ENCODE data around the gene FAM24A. TPM values are rescaled to one million over a fixed set of nuclear protein-coding genes. Genes with fewer than 3 reads are reported as not detected.
"Not testable (repeated sequence)": the region's sequence is repeated elsewhere in the genome, so short reads cannot be mapped to it uniquely, and the experiment has no call there.

FAM24A gene
- total RNA-seq, result not detected

GRCh38 chr10:122910310-122910709 lies at the start of gene FAM24A:
FAM24A (plus strand) TSS chr10:122910610; CDS start chr10:122911635, 1,025 bp downstream.
- H3K4me3 ChIP-seq (ENCODE audit: low read length in 3 of 3), result no peak within 1 kb of the TSS
- no peak within 1 kb of the TSS for H3K9ac ChIP-seq (ENCODE audit: low read depth in 1 of 3, low read length in 3 of 3)
- no peaks in the 10 kb centered on the region for H3K4me1 ChIP-seq (ENCODE audit: control insufficient read depth in 3 of 3, insufficient read depth in 3 of 3, low read length in 3 of 3)
- no peaks in the 10 kb centered on the region for H3K27me3 ChIP-seq (ENCODE audit: control insufficient read depth in 3 of 3, insufficient read depth in 3 of 3, low read length in 3 of 3)
- H3K9me3 ChIP-seq (ENCODE audit: control insufficient read depth in 3 of 3, low read length in 3 of 3), result no peaks in the 10 kb centered on the region
- no peaks in the 10 kb centered on the region for H3K36me3 ChIP-seq (ENCODE audit: control insufficient read depth in 3 of 3, insufficient read depth in 3 of 3, low read length in 3 of 3)
- H3K27ac ChIP-seq (ENCODE audit: low read depth, low read length), result no peak within 1 kb of the TSS

- H3K36me3 ChIP-seq (ENCODE audit: control insufficient read depth in 3 of 3, insufficient read depth in 3 of 3, low read length in 3 of 3), result peaks cover 0 to 2% (median 0%) of the 10 kb centered on the region in 3 donors
- H3K27ac ChIP-seq (ENCODE audit: low read depth, low read length), result no peak overlapping the region
- no peak overlapping the region for H3K9ac ChIP-seq (ENCODE audit: low read depth in 1 of 3, low read length in 3 of 3)
- no peaks in the 10 kb centered on the region for H3K9me3 ChIP-seq (ENCODE audit: control insufficient read depth in 3 of 3, low read length in 3 of 3)
- no peaks in the 10 kb centered on the region for H3K4me1 ChIP-seq (ENCODE audit: control insufficient read depth in 3 of 3, insufficient read depth in 3 of 3, low read length in 3 of 3)
- no peak overlapping the region for H3K4me3 ChIP-seq (ENCODE audit: low read length in 3 of 3)
- H3K27me3 ChIP-seq (ENCODE audit: control insufficient read depth in 3 of 3, insufficient read depth in 3 of 3, low read length in 3 of 3), result no peaks in the 10 kb centered on the region
Observed at GRCh38 chr10:122861711-122862161, 48.7 kb upstream of the FAM24A start.

- Histone ChIP-seq H3K9me3 (ENCODE audit: control insufficient read depth in 3 of 3, low read length in 3 of 3) (no peaks in the 10 kb centered on the region), H3K27me3 (ENCODE audit: control insufficient read depth in 3 of 3, insufficient read depth in 3 of 3, low read length in 3 of 3) (no peaks in the 10 kb centered on the region), H3K4me1 (ENCODE audit: control insufficient read depth in 3 of 3, insufficient read depth in 3 of 3, low read length in 3 of 3) (no peaks in the 10 kb centered on the region), H3K9ac (ENCODE audit: low read depth in 1 of 3, low read length in 3 of 3) (no peak overlapping the region), H3K36me3 (ENCODE audit: control insufficient read depth in 3 of 3, insufficient read depth in 3 of 3, low read length in 3 of 3) (peaks cover 0 to 2% (median 0%) of the 10 kb centered on the region in 3 donors), H3K27ac (ENCODE audit: low read depth, low read length) (no peak overlapping the region), H3K4me3 (ENCODE audit: low read length in 3 of 3) (no peak overlapping the region)
Observed at GRCh38 chr10:122863216-122864193, 46.9 kb upstream of the FAM24A start.

- Histone ChIP-seq H3K27me3 (ENCODE audit: control insufficient read depth in 3 of 3, insufficient read depth in 3 of 3, low read length in 3 of 3) (no peaks in the 10 kb centered on the region), H3K4me3 (ENCODE audit: low read length in 3 of 3) (no peak overlapping the region), H3K27ac (ENCODE audit: low read depth, low read length) (no peak overlapping the region), H3K9ac (ENCODE audit: low read depth in 1 of 3, low read length in 3 of 3) (no peak overlapping the region), H3K4me1 (ENCODE audit: control insufficient read depth in 3 of 3, insufficient read depth in 3 of 3, low read length in 3 of 3) (no peaks in the 10 kb centered on the region), H3K9me3 (ENCODE audit: control insufficient read depth in 3 of 3, low read length in 3 of 3) (no peaks in the 10 kb centered on the region), H3K36me3 (ENCODE audit: control insufficient read depth in 3 of 3, insufficient read depth in 3 of 3, low read length in 3 of 3) (no peaks in the 10 kb centered on the region)
Observed at GRCh38 chr10:122864194-122864592, 46.2 kb upstream of the FAM24A start.

GRCh38 chr10:122864901-122865300 lies 45.5 kb upstream of the FAM24A start:
- Histone ChIP-seq H3K27me3 (ENCODE audit: control insufficient read depth in 3 of 3, insufficient read depth in 3 of 3, low read length in 3 of 3) (no peaks in the 10 kb centered on the region), H3K36me3 (ENCODE audit: control insufficient read depth in 3 of 3, insufficient read depth in 3 of 3, low read length in 3 of 3) (no peaks in the 10 kb centered on the region), H3K27ac (ENCODE audit: low read depth, low read length) (no peak overlapping the region), H3K4me3 (ENCODE audit: low read length in 3 of 3) (no peak overlapping the region), H3K9ac (ENCODE audit: low read depth in 1 of 3, low read length in 3 of 3) (no peak overlapping the region), H3K4me1 (ENCODE audit: control insufficient read depth in 3 of 3, insufficient read depth in 3 of 3, low read length in 3 of 3) (no peaks in the 10 kb centered on the region), H3K9me3 (ENCODE audit: control insufficient read depth in 3 of 3, low read length in 3 of 3) (no peaks in the 10 kb centered on the region)

- H3K36me3 ChIP-seq (ENCODE audit: control insufficient read depth in 3 of 3, insufficient read depth in 3 of 3, low read length in 3 of 3); H3K9me3 ChIP-seq (ENCODE audit: control insufficient read depth in 3 of 3, low read length in 3 of 3); H3K27ac ChIP-seq (ENCODE audit: low read depth, low read length); H3K27me3 ChIP-seq (ENCODE audit: control insufficient read depth in 3 of 3, insufficient read depth in 3 of 3, low read length in 3 of 3); H3K4me1 ChIP-seq (ENCODE audit: control insufficient read depth in 3 of 3, insufficient read depth in 3 of 3, low read length in 3 of 3); H3K9ac ChIP-seq (ENCODE audit: low read depth in 1 of 3, low read length in 3 of 3); H3K4me3 ChIP-seq (ENCODE audit: low read length in 3 of 3): not testable (repeated sequence)
Observed at GRCh38 chr10:122866757-122867482, 43.5 kb upstream of the FAM24A start.

- not testable (repeated sequence) for H3K4me1 ChIP-seq (ENCODE audit: control insufficient read depth in 3 of 3, insufficient read depth in 3 of 3, low read length in 3 of 3); H3K4me3 ChIP-seq (ENCODE audit: low read length in 3 of 3); H3K27ac ChIP-seq (ENCODE audit: low read depth, low read length); H3K9ac ChIP-seq (ENCODE audit: low read depth in 1 of 3, low read length in 3 of 3); H3K9me3 ChIP-seq (ENCODE audit: control insufficient read depth in 3 of 3, low read length in 3 of 3); H3K36me3 ChIP-seq (ENCODE audit: control insufficient read depth in 3 of 3, insufficient read depth in 3 of 3, low read length in 3 of 3); H3K27me3 ChIP-seq (ENCODE audit: control insufficient read depth in 3 of 3, insufficient read depth in 3 of 3, low read length in 3 of 3)
Observed at GRCh38 chr10:122868768-122869167, 41.6 kb upstream of the FAM24A start.

- not testable (repeated sequence) for H3K4me3 ChIP-seq (ENCODE audit: low read length in 3 of 3); H3K27me3 ChIP-seq (ENCODE audit: control insufficient read depth in 3 of 3, insufficient read depth in 3 of 3, low read length in 3 of 3); H3K9me3 ChIP-seq (ENCODE audit: control insufficient read depth in 3 of 3, low read length in 3 of 3)
Observed at GRCh38 chr10:122871947-122872346, 38.5 kb upstream of the FAM24A start.

GRCh38 chr10:122875843-122876466 lies 34.5 kb upstream of the FAM24A start:
- H3K4me1 ChIP-seq (ENCODE audit: control insufficient read depth in 3 of 3, insufficient read depth in 3 of 3, low read length in 3 of 3), result peaks cover 7 to 10% (median 10%) of the 10 kb centered on the region in 3 donors
- H3K27me3 ChIP-seq (ENCODE audit: control insufficient read depth in 3 of 3, insufficient read depth in 3 of 3, low read length in 3 of 3), result peaks cover 0 to 11% (median 9%) of the 10 kb centered on the region in 3 donors
- no peak overlapping the region for H3K4me3 ChIP-seq (ENCODE audit: low read length in 3 of 3)
- no peaks in the 10 kb centered on the region for H3K36me3 ChIP-seq (ENCODE audit: control insufficient read depth in 3 of 3, insufficient read depth in 3 of 3, low read length in 3 of 3)
- no peak overlapping the region for H3K27ac ChIP-seq (ENCODE audit: low read depth, low read length)
- no peaks in the 10 kb centered on the region for H3K9me3 ChIP-seq (ENCODE audit: control insufficient read depth in 3 of 3, low read length in 3 of 3)
- H3K9ac ChIP-seq (ENCODE audit: low read depth in 1 of 3, low read length in 3 of 3), result no peak overlapping the region

More at GRCh38 chr10:122871947-122872346, 38.5 kb upstream of the FAM24A start:
- H3K36me3 ChIP-seq (ENCODE audit: control insufficient read depth in 3 of 3, insufficient read depth in 3 of 3, low read length in 3 of 3); H3K27ac ChIP-seq (ENCODE audit: low read depth, low read length); H3K4me1 ChIP-seq (ENCODE audit: control insufficient read depth in 3 of 3, insufficient read depth in 3 of 3, low read length in 3 of 3); H3K9ac ChIP-seq (ENCODE audit: low read depth in 1 of 3, low read length in 3 of 3): not testable (repeated sequence)
